Measurements from ENCODE around the gene PPP1R13L.
A peak's percentile ranks its signal among the peaks of the same experiment; 100 is the strongest.

Gene PPP1R13L

GRCh38 chr19:45406226-45407090 is 1.6 kb upstream of the PPP1R13L start, which contains the start of gene POLR1G:
POLR1G (plus strand) TSS chr19:45406644; CDS start chr19:45406697, 53 bp downstream.
- peak; percentile 78 for DNase-seq

- peak; percentile 78 for DNase-seq
These were observed 761 bp upstream of the PPP1R13L start for GRCh38 chr19:45405435-45406225.

DNA sequence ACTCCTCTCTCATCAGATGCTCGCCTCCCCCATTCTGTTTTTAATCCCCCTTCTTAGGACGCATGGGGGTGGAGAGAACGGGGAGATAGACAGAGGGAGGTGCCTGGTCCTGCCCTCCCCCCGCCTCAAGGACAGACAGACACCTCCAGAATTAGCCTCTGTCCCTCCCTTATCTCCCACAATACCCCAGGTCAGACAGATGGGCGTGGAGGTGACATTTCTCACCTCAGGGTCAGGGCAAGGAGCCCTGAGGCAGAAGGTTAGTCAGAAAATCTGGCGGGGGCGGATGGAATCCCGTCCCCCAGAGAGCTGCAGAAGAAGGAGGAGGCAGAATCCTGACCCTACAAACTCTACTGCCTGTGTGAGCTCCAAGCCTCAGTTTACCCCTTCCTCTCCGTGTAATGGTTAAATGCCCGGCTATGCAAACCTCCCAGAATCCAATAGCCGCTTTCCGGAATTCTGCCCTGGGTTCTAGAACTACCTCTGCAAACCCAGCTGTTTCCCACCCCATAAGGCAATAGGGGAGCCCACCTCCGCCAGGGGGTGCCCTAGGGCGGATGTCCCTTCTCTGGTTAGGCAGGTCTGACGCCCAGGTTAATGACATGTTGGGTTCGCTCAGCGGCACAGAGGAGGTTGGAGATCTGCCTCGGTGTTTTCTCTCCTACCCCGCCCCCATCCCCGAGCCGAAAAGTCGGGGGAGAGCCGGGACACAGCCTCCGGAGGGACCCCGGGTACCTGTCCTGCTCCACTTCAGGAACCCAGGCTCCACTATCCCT is 900 bp downstream of the PPP1R13L start:
- DNase-seq = peak; percentile 56

GRCh38 chr19:45403272-45403671 is 1.6 kb downstream of the PPP1R13L start:
- no peak for DNase-seq

- DNase-seq = no peak
These were observed 2.4 kb downstream of the PPP1R13L start for GRCh38 chr19:45402298-45403061.

GRCh38 chr19:45401815-45402214 is 3.1 kb downstream of the PPP1R13L start:
- DNase-seq = no peak

DNA sequence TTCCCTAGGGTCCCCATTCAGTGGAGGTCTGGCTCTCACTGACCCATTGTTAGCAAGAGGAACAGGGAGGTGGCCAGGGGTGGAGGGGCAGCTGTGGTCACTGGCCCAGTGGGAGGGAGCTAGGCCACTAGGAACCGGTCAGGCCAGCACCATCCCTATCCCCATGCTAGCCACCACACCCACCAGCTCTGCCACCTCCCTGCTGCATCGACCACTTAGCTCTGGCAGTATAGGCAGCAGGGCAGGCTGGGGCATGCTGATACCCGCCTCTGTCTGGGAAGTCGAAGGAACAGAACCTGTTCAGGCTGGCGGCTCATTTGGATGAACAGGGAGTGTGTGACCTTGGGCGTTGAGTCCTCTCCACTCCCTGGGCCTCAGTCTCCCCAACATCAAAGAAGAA is 4.7 kb downstream of the PPP1R13L start:
- DNase-seq = peak; percentile 61

GRCh38 chr19:45395821-45396617 is 8.8 kb downstream of the PPP1R13L start:
- no peak for DNase-seq

GRCh38 chr19:45391871-45392665 is 12.8 kb downstream of the PPP1R13L start:
- DNase-seq = no peak

- DNase-seq = no peak
These were observed 13.5 kb downstream of the PPP1R13L start for GRCh38 chr19:45391346-45391745.

GRCh38 chr19:45385392-45386221 is 19.3 kb downstream of the PPP1R13L start:
- peak; percentile 24 for DNase-seq

DNA sequence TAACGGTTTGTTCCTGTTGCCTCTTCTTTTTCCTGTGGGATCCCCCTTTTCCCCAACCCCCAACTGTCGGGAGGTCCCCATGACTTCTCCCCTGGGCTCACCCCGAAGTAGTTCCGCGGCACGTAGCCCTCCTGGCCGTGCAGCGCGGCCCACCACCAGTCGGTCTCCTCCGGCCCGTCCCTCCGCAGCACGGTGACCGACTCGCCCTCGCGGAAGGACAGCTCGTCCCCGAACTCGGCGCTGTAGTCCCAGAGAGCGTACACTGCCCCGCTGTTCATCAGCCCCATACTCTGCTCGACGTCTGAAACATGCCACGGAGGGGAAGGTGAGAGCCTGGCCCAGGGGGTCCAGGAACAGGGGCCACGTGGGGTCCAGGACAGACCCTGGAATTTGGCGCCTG is 22.4 kb downstream of the PPP1R13L start:
- DNase-seq = no peak

- DNase-seq = no peak
These were observed 24.8 kb downstream of the PPP1R13L start for GRCh38 chr19:45380107-45380506.

GRCh38 chr19:45376045-45376724 is 28.7 kb downstream of the PPP1R13L start:
- no peak for DNase-seq

DNA sequence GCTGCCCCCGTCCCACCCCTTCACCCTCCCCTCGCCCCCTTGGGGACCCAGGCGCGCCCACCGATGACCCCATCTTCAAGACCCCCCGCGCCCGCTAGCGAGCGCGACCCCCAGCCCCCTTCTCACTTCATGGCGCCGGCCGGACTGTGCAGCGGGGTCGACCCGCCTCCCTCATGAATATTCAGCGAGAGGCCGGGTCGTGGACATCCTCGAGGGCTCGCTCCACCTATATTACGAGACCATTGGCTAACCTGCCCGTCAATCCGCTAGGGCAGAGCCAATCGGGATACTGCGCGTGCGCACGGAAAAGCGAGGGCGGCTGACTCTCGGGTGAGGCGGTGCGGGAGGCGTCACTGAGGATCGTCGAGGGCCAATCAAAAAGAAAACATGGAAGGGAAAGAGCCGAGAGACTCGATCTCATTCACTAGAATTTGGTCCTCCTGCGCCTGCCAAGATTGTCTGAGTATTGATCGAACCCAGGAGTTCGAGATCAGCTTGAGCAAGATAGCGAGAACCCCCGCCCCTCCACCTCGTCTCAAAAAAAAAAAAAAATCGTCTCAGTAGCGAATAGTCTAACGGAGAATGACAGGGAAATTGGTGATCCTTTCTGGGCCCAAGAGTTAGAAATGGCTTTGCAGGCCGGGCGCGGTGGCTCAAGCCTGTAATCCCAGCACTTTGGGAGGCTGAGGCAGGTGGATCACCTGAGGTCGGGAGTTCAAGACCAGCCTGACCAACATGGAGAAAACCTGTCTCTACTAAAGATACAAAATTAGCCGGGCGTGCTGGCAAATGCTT is 34.3 kb downstream of the PPP1R13L start, which contains the start of gene ERCC2:
Gene ERCC2 (minus strand): TSS at position 164 of the 795 bp plus-strand sequence. CDS start 33 bp downstream, at position 131.
- DNase-seq = peak; percentile 96

DNA sequence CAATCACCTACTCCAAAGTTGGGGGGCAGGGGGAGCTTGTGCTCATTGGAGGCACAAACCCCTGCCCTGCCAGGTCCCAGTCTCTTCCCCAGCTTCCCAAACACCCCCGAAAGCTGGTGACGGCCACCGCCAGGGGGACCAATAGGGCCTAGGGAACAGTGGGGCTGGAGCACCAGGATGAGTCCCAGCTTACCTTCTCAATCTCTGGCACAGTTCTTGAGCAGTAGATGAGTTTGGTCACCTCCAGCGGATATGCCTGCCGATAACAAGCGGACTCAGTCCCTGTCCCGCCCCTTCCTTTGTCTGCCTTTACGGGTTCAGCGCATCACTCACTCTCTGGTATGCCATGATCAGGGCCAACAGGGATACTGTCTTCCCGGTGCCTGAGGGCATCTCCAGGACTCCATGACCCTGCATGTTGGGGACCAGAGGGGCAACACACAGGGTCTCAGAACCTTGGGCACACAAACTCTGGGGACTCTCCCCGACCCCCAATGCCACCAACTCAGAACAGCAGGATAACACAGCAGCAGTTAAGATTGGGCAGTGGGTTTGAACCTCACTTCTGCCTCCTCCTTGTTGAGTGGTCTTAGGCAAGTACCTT is 36.0 kb downstream of the PPP1R13L start:
- DNase-seq = no peak

DNA sequence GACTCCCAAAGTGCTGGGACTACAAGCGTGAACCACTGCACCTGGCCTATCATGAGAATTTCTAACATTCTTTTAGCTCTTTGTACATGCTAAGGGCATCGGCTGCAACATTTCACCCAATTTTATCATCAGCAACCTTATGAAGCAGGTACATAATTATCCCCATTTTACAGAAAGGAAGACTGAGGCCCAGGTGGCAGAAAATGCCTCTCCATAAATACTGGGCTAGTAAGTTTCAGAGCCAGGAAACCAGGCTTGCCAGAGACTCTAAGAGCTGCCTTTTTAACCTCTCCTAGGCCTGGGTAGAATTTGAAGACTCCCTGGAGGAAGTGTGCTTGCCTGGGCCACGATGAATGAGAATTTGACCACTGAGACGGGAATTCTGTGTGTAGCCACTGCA is 36.7 kb downstream of the PPP1R13L start:
- no peak for DNase-seq

GRCh38 chr19:45364696-45365095 is 40.2 kb downstream of the PPP1R13L start:
- DNase-seq = no peak
